Activated CD4-positive, alpha-beta T cell treated with anti-CD3 and anti-CD28 coated beads, Interleukin-10, Interleukin-2, amounts not matched to agents 100 ng/mL and 50 ng/mL, durations not matched to agents 16 hours and 8 hours (primary cell): ENCODE results near the gene NLK.
"Not testable (repeated sequence)": the region's sequence is repeated elsewhere in the genome, so short reads cannot be mapped to it uniquely, and the experiment has no call there.

Experiments
- DNase-seq: peaks from one replicate; pipeline ENCODE4 v3.0.0-alpha.2; 2020

The NLK gene

GRCh38 chr17:28119046-28119445, 76.6 kb downstream of the NLK start:
- no peak for DNase-seq

- no peak for DNase-seq
Measured at GRCh38 chr17:28119560-28119959, 77.1 kb downstream of the NLK start.

GRCh38 chr17:28120766-28121165, 78.3 kb downstream of the NLK start:
- DNase-seq, result no peak

- no peak for DNase-seq
Measured at GRCh38 chr17:28124962-28125361, 82.5 kb downstream of the NLK start.

- DNase-seq, result no peak
Measured at GRCh38 chr17:28125526-28126378, 83.3 kb downstream of the NLK start.

GRCh38 chr17:28127196-28127595, 84.7 kb downstream of the NLK start:
- DNase-seq, result no peak

GRCh38 chr17:28128779-28129178, 86.3 kb downstream of the NLK start:
- no peak for DNase-seq

GRCh38 chr17:28130472-28130871, 88.0 kb downstream of the NLK start:
- no peak for DNase-seq

GRCh38 chr17:28131599-28131998, 89.1 kb downstream of the NLK start:
- DNase-seq, result no peak

- peak; percentile 31 for DNase-seq
Measured at GRCh38 chr17:28133562-28133970, 91.1 kb downstream of the NLK start.

GRCh38 chr17:28136923-28137322, 94.4 kb downstream of the NLK start:
- DNase-seq, result no peak

- DNase-seq, result no peak
Measured at GRCh38 chr17:28139822-28140221, 97.3 kb downstream of the NLK start.

GRCh38 chr17:28141313-28141712, 98.8 kb downstream of the NLK start:
- DNase-seq, result no peak

GRCh38 chr17:28141773-28142172, 99.3 kb downstream of the NLK start:
- DNase-seq, result no peak

- no peak for DNase-seq
Measured at GRCh38 chr17:28142305-28142704, 99.8 kb downstream of the NLK start.

- DNase-seq, result no peak
Measured at GRCh38 chr17:28144019-28144418, 101.5 kb downstream of the NLK start.

GRCh38 chr17:28145348-28145747, 102.9 kb downstream of the NLK start:
- DNase-seq, result no peak

GRCh38 chr17:28147017-28147416, 104.5 kb downstream of the NLK start:
- no peak for DNase-seq

GRCh38 chr17:28151001-28151400, 108.5 kb downstream of the NLK start:
- no peak for DNase-seq

GRCh38 chr17:28154214-28154613, 111.7 kb downstream of the NLK start:
- DNase-seq, result no peak

- not testable (repeated sequence) for DNase-seq
Measured at GRCh38 chr17:28155405-28155804, 112.9 kb downstream of the NLK start.

- no peak for DNase-seq
Measured at GRCh38 chr17:28159004-28159403, 116.5 kb downstream of the NLK start.

- no peak for DNase-seq
Measured at GRCh38 chr17:28159924-28160323, 117.4 kb downstream of the NLK start.

GRCh38 chr17:28160610-28161009, 118.1 kb downstream of the NLK start:
- no peak for DNase-seq

GRCh38 chr17:28161311-28161710, 118.8 kb downstream of the NLK start:
- DNase-seq, result no peak
